ENCODE measurements around the gene PLCL2. TPM values are rescaled to one million over a fixed set of nuclear protein-coding genes. Genes with fewer than 3 reads are reported as not detected.

Gene PLCL2
- total RNA-seq, 1 donor from 2014 or later: 12.8 TPM

DNA sequence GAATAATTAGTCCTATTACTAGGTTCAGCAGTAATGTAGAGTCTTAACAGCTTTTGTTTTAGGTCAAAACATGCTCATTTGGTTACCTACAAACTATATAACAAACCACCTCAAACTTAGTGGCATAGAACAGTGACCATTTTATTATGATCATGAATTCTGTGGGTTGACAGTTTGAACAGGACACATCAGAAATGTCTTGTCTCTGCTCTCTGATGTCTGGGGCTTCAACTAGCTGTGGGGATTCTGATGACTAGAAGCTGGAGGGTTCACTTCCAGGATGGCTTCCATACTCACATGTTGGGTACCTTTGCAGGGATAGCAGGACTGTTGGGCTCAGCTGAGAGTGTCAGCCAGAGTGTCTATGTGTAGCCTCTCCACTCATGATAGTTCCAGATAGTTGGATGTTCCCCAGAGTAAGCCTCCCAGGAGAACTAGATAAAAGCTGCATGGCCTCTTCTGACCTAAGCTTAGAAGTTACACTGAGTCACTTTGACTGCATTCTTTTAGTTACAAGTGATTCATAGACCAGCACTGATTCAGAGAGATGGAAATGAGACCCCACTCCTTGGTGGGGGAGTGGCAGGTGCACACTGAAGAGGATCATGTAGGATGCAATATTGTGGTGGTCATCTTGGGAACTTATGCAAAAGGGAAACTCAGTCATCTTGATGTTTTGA lies 32.6 kb downstream of the PLCL2 start:
- DNase-seq (ENCODE audit: low spot score): no peak
- intact Hi-C loops (cut with micrococcal nuclease): no loop called here
- Mint-ChIP-seq H3K9me3 (no peaks in the 10 kb centered on the region), H3K27ac (no peak overlapping the region), H3K4me3 (ENCODE audit: low read depth) (no peak overlapping the region), H3K4me1 (ENCODE audit: low read depth) (peaks cover 26% of the 10 kb centered on the region), H3K36me3 (ENCODE audit: low read depth) (peaks cover 8% of the 10 kb centered on the region), H3K27me3 (ENCODE audit: low read depth) (no peaks in the 10 kb centered on the region)

DNA sequence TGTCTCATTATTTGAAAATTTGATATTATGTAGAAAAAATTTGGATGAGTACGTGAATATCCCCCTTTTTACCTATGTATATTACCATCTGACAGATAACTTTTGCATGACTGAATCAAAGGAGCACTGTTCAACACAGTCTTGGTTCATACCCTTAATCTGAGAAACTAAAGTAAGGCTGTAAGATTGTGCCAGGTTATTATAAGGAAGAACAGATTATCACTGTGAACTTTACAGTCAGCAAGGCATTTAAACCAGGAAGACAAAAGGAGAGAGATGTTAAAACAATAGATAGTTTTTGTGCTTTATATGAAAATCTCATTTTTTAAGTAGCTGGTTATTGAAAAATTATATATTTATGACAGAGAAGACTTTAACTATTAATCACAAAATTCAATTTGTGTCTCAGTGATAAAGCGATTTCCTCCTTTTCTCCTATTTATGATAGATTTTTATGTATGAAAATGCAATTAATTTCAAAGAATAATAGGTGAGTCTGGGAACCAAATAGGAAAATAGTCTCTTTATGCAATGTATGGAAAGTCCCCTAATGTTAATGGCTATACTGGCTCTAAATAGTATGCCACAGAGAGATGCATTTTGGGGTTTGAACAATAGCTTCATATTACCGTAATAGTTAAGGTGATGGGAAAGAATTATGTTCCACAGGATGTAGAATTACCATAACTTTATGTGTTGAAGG lies 33.4 kb downstream of the PLCL2 start:
- Mint-ChIP-seq H3K27ac (no peak overlapping the region), H3K4me1 (ENCODE audit: low read depth) (peaks cover 19% of the 10 kb centered on the region), H3K36me3 (ENCODE audit: low read depth) (peaks cover under 1% of the 10 kb centered on the region), H3K9me3 (no peaks in the 10 kb centered on the region), H3K27me3 (ENCODE audit: low read depth) (no peaks in the 10 kb centered on the region), H3K4me3 (ENCODE audit: low read depth) (no peak overlapping the region)
- no peak for DNase-seq (ENCODE audit: low spot score)
- intact Hi-C loops (cut with micrococcal nuclease): no loop called here

DNA sequence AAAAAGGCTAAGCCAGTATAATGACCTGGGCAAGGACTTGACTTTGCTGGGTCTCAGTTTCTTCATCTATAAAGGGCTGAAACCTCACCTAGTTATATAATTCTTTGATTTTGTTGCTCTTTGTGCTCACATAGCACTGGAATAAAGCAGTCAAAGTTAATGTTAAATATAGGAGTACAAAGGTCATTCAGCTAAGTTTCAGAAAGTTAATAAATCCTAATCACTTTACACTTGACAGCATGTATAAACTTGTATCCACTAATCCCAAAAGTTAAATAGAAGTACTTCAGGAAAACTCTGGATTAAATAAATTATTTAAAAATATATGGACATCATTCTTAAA lies 33.9 kb downstream of the PLCL2 start:
- Mint-ChIP-seq H3K27ac (no peak overlapping the region), H3K27me3 (ENCODE audit: low read depth) (no peaks in the 10 kb centered on the region), H3K36me3 (ENCODE audit: low read depth) (peaks cover 2% of the 10 kb centered on the region), H3K4me1 (ENCODE audit: low read depth) (peaks cover 19% of the 10 kb centered on the region), H3K9me3 (peaks cover 1% of the 10 kb centered on the region), H3K4me3 (ENCODE audit: low read depth) (no peak overlapping the region)
- intact Hi-C loops (cut with micrococcal nuclease): no loop called here
- no peak for DNase-seq (ENCODE audit: low spot score)

GRCh38 chr3:16923112-16923511 lies 38.4 kb downstream of the PLCL2 start:
- Mint-ChIP-seq H3K4me3 (ENCODE audit: low read depth) (no peak overlapping the region), H3K27me3 (ENCODE audit: low read depth) (no peaks in the 10 kb centered on the region), H3K9me3 (peaks cover 5% of the 10 kb centered on the region), H3K4me1 (ENCODE audit: low read depth) (peaks cover 11% of the 10 kb centered on the region), H3K36me3 (ENCODE audit: low read depth) (peaks cover 6% of the 10 kb centered on the region), H3K27ac (no peak overlapping the region)
- no peak for DNase-seq (ENCODE audit: low spot score)
- intact Hi-C loops (cut with micrococcal nuclease): no loop called here

DNA sequence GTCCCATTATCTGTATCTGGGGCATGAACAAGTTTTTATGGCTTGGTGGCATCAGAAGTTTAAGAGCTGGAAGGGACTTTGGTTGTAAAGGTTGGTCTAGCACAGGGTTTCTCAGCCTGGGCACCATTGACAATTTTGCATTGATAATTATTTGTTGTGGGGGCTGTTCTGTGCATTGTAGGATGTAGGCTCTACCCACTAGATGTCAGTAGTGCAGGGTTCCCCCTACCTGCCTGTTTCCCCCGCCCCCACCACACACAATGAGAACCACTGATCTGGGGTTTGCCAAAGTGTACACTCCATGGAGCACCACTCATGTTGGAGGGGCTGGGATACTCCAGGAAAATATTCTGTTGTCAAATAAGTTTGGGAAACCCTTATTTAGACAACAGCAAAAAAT lies 42.7 kb downstream of the PLCL2 start:
- H3K36me3 Mint-ChIP-seq (ENCODE audit: low read depth): peaks cover 10% of the 10 kb centered on the region
- DNase-seq (ENCODE audit: low spot score): no peak
- no peak overlapping the region for H3K27ac Mint-ChIP-seq
- H3K4me1 Mint-ChIP-seq (ENCODE audit: low read depth): peaks cover 38% of the 10 kb centered on the region
- peaks cover 5% of the 10 kb centered on the region for H3K9me3 Mint-ChIP-seq
- H3K27me3 Mint-ChIP-seq (ENCODE audit: low read depth): no peaks in the 10 kb centered on the region
- intact Hi-C loops (cut with micrococcal nuclease): no loop called here
- no peak overlapping the region for H3K4me3 Mint-ChIP-seq (ENCODE audit: low read depth)

GRCh38 chr3:16928386-16929132 lies 43.8 kb downstream of the PLCL2 start:
- Mint-ChIP-seq H3K27ac (no peak overlapping the region), H3K4me1 (ENCODE audit: low read depth) (peaks cover 47% of the 10 kb centered on the region), H3K27me3 (ENCODE audit: low read depth) (no peaks in the 10 kb centered on the region), H3K4me3 (ENCODE audit: low read depth) (no peak overlapping the region), H3K9me3 (peaks cover 5% of the 10 kb centered on the region), H3K36me3 (ENCODE audit: low read depth) (peaks cover 9% of the 10 kb centered on the region)
- no peak for DNase-seq (ENCODE audit: low spot score)
- intact Hi-C loops (cut with micrococcal nuclease): no loop called here

DNA sequence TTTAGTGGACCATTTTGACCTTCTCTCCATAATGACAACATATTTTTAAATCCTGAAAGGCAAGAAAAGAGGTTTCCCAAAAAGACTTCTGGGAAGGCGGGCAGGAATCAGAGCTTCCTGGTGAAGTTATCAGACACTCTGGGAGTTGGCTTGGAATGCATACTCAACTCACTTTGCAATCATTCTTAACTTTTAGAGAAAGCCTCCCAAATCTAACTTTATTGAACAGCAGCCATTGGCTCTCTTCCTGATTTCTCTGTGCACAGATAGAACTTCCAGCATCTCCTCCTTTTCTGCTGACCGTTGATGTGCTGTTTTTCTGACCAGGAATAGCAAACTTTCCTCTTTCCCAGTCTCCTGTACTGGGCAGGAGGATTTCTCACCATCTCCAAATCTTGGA lies 44.6 kb downstream of the PLCL2 start:
- DNase-seq (ENCODE audit: low spot score): no peak
- H3K27me3 Mint-ChIP-seq (ENCODE audit: low read depth): no peaks in the 10 kb centered on the region
- H3K4me1 Mint-ChIP-seq (ENCODE audit: low read depth): peaks cover 46% of the 10 kb centered on the region
- no peak overlapping the region for H3K4me3 Mint-ChIP-seq (ENCODE audit: low read depth)
- intact Hi-C loops (cut with micrococcal nuclease): no loop called here
- no peak overlapping the region for H3K27ac Mint-ChIP-seq
- peaks cover 7% of the 10 kb centered on the region for H3K36me3 Mint-ChIP-seq (ENCODE audit: low read depth)
- H3K9me3 Mint-ChIP-seq: no peaks in the 10 kb centered on the region

GRCh38 chr3:16932877-16933276 lies 48.1 kb downstream of the PLCL2 start:
- peaks cover 22% of the 10 kb centered on the region for H3K36me3 Mint-ChIP-seq (ENCODE audit: low read depth)
- H3K4me3 Mint-ChIP-seq (ENCODE audit: low read depth): no peak overlapping the region
- no peaks in the 10 kb centered on the region for H3K9me3 Mint-ChIP-seq
- intact Hi-C loops (cut with micrococcal nuclease): no loop called here
- H3K4me1 Mint-ChIP-seq (ENCODE audit: low read depth): peaks cover 57% of the 10 kb centered on the region
- no peak overlapping the region for H3K27ac Mint-ChIP-seq
- H3K27me3 Mint-ChIP-seq (ENCODE audit: low read depth): no peaks in the 10 kb centered on the region
- DNase-seq (ENCODE audit: low spot score): no peak

- DNase-seq (ENCODE audit: low spot score): no peak
- Mint-ChIP-seq H3K4me1 (ENCODE audit: low read depth) (peaks cover 41% of the 10 kb centered on the region), H3K9me3 (no peaks in the 10 kb centered on the region), H3K27me3 (ENCODE audit: low read depth) (no peaks in the 10 kb centered on the region), H3K4me3 (ENCODE audit: low read depth) (no peak overlapping the region), H3K36me3 (ENCODE audit: low read depth) (peaks cover 18% of the 10 kb centered on the region), H3K27ac (no peak overlapping the region)
- intact Hi-C loops (cut with micrococcal nuclease): no loop called here
Observed at GRCh38 chr3:16935781-16936180, 51.0 kb downstream of the PLCL2 start.

- no peak for DNase-seq (ENCODE audit: low spot score)
- Mint-ChIP-seq H3K27me3 (ENCODE audit: low read depth) (no peaks in the 10 kb centered on the region), H3K36me3 (ENCODE audit: low read depth) (peaks cover 18% of the 10 kb centered on the region), H3K27ac (no peak overlapping the region), H3K9me3 (no peaks in the 10 kb centered on the region), H3K4me1 (ENCODE audit: low read depth) (peaks cover 41% of the 10 kb centered on the region), H3K4me3 (ENCODE audit: low read depth) (no peak overlapping the region)
- intact Hi-C loops (cut with micrococcal nuclease): no loop called here
Observed at GRCh38 chr3:16936233-16936632, 51.5 kb downstream of the PLCL2 start.

DNA sequence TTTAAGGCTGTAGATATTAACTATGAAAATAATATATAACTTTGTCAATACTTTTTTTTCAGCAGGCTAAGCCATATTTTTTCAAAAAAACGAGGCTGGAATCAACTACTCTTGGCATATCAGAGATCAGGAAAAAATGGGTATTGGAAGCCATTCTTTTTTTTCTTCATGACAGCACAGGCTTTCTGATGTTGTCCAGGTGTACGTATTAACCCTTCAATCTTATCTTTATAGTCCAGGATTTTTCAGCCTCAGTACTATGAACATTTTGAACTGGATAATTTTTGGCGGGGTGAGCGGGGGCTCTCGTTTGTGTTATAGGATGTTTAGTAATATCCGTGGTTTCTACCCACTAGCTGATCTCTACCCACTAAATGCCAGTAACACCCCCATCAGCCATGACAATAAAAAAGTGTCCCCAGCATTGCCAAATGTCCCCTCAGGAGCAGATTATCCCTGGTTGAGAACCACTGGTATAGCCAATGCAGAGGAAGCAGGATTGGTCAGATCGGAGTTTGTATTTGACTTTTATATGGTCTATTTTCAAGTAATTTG lies 52.0 kb downstream of the PLCL2 start:
- Mint-ChIP-seq H3K9me3 (no peaks in the 10 kb centered on the region), H3K36me3 (ENCODE audit: low read depth) (peaks cover 18% of the 10 kb centered on the region), H3K4me3 (ENCODE audit: low read depth) (no peak overlapping the region), H3K4me1 (ENCODE audit: low read depth) (peaks cover 41% of the 10 kb centered on the region), H3K27me3 (ENCODE audit: low read depth) (no peaks in the 10 kb centered on the region), H3K27ac (no peak overlapping the region)
- intact Hi-C loops (cut with micrococcal nuclease): no loop called here
- DNase-seq (ENCODE audit: low spot score): no peak

DNA sequence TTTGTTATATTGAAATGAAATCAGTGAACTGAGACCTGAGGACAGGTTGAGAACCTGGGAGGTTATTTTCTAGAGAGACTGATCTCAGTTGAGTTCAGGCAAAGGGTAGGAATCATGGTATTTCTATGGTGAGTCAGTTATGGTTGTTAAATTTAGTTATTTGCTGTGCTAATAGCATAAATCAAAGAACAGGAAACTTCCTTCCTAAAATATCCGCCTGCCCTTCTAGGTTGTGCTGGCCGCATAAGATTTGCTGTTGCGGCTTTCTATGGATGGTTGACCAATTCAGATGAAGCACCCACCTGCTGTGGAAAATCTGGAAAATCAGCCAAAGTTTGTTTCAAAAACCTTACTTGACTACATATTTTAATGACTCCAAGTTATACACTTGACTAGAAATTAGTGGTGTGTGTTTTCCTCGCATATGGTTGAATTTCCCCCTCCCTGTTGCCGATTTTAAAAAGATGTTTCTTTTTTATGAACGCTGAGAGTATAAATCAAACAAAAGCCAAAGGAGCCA lies 52.6 kb downstream of the PLCL2 start:
- H3K4me1 Mint-ChIP-seq (ENCODE audit: low read depth): peaks cover 40% of the 10 kb centered on the region
- H3K4me3 Mint-ChIP-seq (ENCODE audit: low read depth): no peak overlapping the region
- peaks cover 18% of the 10 kb centered on the region for H3K36me3 Mint-ChIP-seq (ENCODE audit: low read depth)
- no peaks in the 10 kb centered on the region for H3K27me3 Mint-ChIP-seq (ENCODE audit: low read depth)
- intact Hi-C loops (cut with micrococcal nuclease): no loop called here
- H3K27ac Mint-ChIP-seq: no peak overlapping the region
- no peak for DNase-seq (ENCODE audit: low spot score)
- H3K9me3 Mint-ChIP-seq: no peaks in the 10 kb centered on the region
